GM18861 (cell line): ENCODE results near the gene IPO9.
"Not testable (repeated sequence)": the region's sequence is repeated elsewhere in the genome, so short reads cannot be mapped to it uniquely, and the experiment has no call there.

Source experiments
- ATAC-seq: cut with Tn5 transposase; IDR thresholded peaks from one replicate; pipeline ENCODE4 v1.9.1; 2021; ENCODE audit not compliant: unreplicated experiment

IPO9 gene

DNA sequence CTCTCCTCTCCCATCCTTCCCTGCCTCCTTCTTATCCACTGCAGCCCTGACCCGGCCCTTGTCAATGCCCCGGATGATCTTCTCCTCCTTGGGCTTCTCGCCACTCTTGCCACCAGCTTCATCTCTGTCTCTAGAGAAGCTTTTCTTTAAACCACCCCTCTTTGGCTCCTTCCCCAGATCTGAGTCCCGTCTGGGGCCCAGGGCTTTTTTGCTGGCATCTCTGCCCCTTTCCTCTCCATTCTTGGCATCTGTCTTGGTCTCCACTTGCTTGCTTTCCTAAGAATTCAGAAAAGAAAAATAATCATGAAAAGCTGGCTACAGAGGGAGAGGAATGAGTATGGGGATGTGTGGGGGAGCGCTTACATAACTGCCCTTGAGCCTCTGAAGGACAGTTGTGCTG lies 71.5 kb downstream of the IPO9 start:
- no peak for ATAC-seq

DNA sequence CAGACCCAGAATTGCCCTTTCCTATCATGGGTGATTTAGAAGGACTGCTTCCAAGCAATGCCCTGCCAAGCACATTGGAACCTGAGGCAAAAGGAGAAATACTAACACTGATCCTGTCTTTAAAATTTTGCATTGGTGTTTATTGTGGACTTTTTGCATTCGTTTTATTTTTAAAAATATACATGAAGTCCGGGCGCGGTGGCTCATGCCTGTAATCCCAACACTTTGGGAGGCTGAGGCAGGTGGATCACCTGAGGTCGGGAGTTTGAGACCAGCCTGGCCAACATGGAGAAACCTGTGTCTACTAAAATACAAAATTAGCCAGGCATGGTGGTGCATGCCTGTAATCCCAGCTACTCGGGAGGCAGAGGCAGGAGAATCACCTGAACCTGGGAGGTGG lies 72.1 kb downstream of the IPO9 start:
- not testable (repeated sequence) for ATAC-seq

DNA sequence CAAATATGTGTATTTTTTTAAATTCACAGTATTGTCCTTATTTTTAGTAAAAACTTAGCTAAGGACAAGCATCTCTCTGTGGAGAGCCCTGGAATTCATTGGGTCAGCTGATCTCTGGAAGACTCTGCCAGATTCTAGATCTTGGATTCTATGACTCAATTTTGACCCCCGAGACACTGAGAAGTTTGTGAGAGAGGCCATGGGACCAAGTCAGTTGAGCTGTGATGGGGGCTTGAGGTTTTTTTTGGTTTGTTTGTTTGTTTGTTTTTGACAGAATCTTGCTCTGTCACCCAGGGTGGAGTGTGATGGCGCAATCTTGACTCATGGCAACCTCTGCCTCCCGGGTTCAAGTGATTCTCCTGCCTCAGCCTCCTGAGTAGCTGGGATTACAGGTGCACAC lies 73.2 kb downstream of the IPO9 start:
- ATAC-seq, result no peak

DNA sequence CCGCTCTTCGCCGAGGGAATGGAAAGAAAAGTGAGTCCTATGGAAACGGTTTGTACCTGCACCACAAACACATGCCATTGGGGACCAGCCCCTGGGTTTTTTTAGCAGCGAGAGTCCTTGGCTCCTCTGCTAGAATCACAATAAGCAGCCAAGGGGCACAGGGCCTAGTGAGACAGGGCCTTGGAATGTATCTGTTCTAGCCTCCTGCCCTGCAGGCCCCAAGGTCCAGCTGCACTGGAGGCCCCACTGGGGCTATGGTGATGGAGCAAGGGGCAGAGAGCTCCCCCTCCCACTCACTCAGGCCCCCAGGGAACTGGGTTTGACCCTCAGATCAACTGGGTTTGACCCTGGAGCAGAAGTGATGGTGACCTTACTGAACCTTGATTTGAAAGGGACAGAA lies 74.2 kb downstream of the IPO9 start:
- no peak for ATAC-seq

DNA sequence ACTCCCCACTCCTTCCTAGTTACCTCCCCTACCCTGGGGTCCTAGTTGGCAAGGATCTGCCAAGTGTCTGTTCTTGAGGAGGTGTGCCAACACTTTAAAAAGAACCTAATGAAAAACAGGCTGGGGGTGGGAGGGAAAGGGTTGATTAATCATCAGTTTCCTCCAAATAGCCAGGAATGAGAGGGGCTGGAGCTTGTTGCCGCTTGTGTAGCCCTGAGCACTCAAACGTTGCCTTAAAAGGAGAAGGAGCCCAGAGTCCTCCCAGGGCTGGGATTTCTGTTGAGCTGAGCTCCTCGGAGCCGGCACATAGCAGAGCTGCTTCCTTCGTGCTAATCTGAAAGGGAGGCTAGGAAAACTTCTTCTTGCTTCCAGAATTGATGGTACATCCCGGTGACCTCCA lies 75.6 kb downstream of the IPO9 start:
- no peak for ATAC-seq

DNA sequence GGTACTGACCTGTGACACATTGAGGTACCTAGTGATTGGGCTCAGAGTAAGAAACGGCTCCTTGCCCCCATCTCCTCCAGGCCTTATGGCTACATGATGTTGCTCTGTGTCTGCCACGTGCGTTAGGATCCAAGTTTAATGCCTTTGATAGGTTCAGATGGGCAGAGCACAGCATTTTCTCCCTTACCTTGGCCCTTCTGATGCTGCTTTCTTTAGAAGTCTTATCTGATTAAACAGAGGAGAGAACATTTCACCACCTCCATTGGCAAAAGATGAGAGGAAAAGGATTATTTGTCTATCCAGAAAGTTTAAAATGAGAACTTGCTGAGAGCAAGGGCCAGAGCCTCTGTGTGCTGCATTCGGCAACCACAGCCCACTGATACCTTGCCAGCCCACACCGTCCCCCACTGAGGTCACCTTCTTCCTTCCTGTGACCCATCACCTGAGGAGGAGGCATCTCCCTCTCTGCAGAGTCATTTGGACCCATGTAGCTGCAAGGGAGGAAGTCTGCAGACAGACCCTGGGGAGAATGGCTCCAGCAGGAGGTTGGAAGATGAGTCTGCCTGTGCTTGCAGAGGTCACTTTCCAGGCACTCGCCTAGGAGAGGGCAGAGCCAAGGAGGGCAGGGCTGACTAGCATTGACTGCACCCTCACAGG lies 76.4 kb downstream of the IPO9 start:
- no peak for ATAC-seq

DNA sequence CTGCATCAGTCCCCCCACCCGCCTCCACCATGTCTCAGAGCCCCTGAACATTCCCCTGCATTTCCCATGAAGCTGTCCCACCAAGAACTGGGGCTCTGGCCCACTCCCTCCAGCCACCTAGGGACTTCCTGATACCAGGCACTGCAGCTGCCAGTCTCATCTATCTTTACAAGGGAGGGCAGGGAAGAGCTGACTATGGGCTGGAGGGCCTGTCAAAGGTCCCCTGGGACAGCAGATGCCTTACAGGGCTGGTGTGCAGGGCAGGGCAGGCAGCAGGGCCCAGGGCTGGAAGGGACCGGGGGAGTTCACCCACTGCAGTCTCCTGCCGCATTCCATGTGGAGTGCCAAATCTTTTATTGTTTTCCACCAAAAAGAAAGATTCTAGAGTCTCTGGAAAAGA lies 77.4 kb downstream of the IPO9 start:
- ATAC-seq, result no peak

DNA sequence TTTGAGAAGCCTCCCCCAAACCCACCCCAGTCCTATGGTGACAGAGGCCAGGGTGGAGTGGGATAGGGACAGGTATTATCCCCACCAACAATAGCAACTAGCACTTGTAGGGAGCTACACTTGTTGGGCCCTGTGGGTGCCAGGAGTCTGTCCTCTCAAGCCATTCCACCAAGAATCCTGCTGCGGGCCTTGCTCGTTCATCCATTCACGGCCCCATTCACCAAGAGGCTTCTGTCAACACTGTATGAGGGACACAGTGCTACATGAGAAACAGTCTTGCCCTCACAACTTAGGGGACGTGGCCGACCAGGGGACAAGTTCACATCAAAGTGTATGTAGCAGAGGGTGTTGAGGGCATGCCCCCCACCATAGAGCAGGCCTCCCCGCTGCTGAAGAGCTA lies 78.7 kb downstream of the IPO9 start:
- no peak for ATAC-seq

DNA sequence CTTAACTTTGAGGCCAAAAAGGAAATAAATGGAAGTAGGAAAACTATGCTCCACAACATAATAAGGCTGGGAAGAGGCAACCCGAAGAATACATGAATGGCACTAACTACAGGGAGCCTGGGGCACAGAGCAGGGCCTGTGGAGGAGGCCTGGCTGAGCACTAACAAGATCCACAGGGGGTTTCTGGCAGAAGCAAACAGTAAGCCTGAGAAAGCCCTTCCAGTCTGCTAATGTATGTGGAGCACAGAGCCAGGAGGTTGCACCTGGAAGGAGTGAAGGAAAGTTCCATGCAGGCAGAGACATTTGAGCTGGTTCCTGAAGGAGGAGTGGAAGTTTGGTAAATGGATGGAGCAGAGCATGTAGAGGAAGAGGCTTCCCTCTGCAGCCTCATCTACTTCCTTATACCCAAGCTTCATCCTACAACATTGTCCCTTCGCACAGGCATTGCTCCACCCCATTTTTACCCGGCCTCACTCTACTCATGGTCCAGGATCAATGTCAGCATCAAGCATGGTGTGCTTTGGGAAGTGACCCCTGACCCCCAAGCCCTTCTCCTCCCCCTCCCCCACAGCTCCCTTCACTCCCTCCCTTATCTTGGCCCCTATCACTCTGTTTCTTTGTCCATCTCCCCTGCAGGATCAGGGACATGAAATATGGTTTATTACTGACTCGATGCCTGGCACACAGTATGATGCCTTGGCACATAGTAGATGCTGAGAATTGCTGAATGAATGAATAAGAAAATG lies 83.0 kb downstream of the IPO9 start:
- ATAC-seq, result no peak

DNA sequence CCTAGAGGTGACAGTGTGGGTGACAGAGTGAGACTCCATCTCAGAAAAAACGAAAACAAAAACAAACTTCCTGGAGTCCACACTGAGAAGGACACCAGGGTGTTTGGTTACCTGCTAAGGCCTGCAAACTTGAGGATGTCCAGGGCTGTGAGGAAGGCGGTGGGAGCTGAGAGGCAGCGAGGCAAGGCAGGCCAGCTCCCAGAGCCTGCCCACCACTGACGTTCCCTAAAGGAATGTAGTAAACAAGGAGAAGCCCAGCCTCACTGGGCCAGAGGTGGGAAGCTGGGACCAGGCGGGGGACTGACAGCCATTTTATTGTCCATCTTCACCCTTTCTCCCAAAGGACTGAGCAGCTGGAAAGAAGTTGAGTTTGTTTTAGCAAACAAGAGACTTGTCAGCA lies 83.9 kb downstream of the IPO9 start:
- no peak for ATAC-seq

DNA sequence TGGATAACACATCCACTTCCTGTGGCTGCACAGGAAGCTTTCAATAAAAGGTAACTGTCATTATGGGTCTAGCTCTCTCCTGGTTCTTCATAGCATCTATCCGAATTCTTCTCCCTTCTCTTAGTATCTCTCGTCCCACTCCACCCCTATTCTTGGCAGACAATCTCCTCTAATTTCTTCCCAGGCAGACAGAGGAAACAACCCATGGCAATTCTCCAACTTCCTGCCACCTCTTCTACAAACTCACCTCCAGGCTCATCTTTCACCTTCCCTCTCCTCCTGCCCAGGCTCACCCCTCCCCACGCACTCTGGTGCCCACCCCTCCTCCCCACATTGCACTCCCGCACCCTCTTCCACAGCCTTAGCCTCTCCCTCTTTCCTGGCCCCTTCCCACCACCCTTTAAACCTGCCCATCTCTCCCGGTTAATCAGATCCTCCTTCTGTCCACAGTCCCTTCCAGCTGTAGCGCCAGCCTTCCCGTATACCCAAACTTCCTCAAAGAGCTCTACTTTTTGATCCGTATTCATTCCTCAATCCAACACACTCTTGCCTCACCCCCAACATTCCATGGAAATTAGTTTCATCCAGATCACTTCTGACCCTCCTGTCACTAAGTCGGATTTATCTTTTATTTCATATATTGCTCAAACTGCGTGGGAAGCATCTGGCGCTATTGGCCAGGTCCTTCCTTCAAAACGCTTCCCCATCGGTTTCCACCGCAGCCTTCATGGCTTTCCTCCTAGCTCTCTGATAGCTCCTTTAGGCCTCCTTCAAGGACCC lies 85.7 kb downstream of the IPO9 start:
- no peak for ATAC-seq

DNA sequence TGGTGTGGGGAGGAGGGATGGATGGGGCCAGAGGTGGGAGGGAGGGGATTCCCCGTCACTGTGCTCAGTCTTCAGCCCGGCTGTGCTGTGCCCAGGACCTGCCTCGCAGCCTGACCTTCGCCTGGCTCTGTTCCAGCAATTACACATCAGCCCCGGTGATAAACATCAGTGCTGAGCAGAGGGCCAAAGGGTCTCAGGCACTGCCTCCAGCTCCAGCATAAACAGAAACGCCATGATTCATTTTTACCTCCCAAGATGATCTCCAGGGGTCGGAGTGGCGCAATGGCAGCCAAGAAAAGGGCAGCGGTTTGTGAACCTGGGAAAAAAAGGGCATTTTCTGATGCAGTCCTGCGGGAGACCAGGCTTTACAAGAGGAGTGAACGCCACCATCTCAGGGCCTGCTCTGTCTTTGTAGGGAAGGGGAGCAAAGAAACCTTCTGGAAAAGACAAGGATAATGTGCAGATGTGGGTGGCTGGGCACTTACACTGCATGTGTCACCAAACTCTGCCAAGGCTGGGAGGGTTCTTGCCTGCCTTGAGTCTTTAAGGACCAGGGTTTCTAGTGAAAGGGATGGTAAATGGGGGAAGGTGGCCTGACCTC lies 87.8 kb downstream of the IPO9 start:
- ATAC-seq, result no peak

DNA sequence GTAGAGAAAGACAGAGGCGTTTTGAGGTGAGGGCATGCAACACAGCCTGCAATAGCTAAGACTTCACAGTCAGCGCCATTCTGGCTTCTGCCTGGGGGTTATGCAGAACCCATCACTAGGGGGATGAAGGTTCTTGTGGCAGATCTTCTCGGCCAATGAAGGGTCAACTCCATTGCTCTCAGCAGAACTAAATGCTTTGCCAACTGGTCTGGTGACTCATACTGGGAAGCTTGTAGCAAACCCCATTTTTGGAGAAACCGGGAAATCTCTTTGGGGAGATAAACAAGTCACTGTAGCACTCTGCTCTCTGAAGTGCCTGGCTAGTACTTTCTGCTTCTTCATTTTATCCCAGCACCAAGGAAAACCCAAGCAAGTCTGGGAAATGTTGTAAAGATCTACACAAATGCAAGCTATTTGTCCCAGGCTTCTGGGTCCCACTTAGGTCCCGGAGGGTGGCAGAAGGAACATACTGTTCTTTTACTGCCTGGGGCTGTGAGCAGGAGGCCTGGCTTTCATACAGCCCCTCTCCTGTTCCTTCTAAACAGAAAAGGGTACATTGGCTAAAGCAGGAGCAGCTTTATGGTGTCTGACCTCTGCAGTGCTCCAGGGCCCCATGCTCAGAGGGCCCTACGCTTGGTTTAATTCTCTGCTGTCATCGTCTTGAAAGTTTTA lies 88.5 kb downstream of the IPO9 start:
- no peak for ATAC-seq

DNA sequence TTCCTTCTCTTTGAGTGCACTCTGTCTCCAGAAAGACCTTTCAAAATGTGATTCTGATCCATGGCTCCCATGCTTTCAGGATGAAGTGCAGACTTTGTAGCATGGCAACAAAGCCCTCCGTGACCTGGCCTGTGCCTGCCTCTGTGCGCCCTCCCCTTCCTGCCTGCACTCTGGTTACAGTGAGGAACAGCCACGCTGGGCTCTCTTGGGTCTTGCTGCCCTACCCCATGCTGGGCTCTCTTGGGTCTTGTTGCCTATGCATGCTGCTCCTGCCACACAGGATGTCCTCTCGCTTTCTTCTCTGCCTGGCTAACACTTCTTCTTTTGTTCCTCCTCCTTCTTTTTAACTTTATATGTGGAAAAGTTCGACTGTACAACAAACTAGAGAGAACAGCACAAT lies 89.4 kb downstream of the IPO9 start:
- no peak for ATAC-seq

DNA sequence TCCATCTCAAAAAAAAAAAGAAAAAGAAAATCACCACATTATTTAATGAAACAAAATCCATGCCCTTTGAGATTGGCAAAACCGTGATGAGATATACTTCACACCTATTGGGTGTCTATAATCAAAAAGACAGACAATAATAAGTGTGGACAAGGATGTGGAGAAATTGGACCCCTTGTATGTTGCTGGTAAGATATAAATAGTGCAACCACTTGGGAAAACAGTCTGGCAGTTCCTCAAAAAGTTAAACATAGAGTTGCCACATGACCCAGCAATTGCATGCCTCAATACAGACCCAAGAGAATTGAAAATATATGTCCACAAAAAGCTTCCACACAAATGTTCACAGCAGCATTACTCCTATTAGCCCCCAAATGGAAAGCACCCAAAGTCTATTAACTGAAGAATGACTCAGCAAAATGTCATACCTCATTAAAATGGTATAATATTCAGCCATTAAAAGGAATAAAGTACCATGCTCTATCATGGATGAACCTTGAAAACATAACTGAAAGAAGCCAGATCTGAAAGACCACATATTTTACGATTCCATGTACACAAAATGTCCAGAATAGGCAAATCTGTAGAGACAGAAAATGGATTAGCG lies 93.1 kb downstream of the IPO9 start:
- no peak for ATAC-seq

DNA sequence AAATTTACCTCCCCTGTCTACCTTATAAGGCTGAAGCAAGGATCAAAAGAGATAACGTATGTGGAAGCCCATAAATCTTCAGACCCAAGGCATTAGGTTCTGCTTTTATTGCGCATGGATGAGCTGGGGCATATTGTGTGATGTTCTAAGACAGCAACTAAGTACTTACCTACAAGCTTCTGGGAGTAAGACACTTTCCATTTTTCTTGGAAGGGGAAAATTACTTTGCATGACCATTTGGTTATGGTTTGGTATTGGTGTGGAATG lies 96.3 kb downstream of the IPO9 start:
- ATAC-seq, result no peak

DNA sequence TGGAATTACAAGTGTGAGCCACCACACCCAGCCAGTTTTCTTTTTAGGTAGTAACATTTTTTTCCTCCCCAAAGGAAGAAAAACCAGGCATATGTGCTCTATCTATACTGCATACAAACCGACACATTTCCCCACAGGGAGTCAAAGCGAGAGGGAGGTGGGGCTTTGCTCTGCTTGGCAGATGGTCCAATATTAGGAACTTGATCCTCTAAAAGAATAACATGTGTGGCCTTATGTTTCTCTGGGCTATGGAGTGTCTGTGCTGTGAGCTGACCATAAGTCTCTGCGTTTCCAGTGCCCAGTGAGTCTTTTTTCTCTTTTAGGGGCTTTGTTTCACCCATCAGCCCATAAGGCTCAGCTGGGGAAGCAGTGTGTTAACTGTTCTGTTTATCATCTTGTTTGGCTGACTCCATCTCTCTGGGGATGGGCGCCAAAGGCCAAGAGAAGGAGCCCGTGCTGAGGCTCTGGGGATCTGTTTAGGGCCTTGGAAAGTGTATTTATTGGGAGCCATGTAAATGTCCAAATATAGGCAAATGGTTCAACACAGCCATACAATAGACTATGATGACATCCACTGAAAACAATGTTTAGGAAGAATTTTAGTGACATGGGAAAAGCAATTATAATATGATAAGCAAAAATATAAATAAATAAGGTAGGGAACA lies 97.2 kb downstream of the IPO9 start:
- no peak for ATAC-seq

DNA sequence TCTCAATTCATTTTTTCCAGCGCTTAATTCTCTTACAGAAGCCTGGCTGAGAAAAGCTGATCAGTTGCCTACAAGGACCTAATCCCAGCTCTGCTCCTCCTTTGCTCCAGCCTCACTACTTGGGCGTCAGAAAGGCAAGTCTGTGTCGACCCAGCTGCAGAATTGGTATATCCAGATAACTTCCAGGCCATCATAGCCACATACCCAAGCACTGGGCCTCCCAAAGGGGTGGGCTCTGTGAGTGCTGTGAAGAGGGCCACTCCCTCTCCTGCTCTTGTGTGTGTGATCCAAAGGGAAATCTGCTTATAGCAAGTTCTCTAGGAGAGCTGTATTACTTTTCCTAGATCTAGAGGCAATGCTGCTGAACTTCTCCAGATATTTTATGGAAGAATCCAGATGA lies 99.3 kb downstream of the IPO9 start:
- no peak for ATAC-seq

DNA sequence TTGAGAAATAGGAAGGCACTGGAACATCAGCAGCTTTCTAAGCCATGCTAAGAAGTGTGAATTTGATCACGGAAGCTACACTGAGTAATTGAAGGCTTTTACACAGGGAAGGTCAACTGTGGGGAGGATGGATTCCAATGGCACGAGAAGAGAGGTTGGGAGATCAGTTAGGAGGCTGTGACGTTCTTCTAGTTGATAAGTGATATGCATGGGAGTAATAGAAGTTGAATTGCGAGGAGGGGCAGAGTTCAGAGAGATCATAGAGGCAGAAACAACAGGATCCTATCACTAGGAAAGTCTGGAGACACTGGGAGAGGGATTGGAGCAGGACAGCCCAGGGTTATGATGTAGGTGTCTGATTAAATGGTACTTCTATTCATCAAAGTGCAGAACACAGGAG lies 101.2 kb downstream of the IPO9 start:
- ATAC-seq, result no peak

DNA sequence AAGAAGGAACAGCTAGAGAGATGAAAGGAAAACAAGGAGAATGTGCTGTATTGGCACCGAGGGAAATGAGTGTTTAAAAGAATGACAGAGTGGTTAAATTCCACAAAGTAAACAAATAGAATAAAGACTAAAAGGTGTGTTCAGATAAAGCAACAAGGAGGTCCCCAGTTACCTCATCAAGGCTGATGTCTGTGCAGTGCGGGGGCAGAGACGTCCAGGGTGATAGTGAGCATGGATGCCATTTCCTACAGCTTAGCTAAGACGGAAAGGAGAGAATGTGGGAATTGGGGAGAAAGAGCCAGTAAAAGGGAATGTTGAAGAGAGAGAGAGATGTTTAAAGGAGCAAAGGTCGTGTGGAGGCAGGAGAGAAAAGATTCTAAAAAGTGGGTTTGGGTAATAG lies 101.8 kb downstream of the IPO9 start:
- ATAC-seq, result no peak
